Keratinocyte (primary cell): ENCODE results near the gene APOBEC4. TPM values are rescaled to one million over a fixed set of nuclear protein-coding genes. Genes with fewer than 3 reads are reported as not detected.
A peak's percentile ranks its signal among the peaks of the same experiment; 100 is the strongest.

ENCODE experiments used
- DNase-seq: peaks from one replicate; pipeline ENCODE4 v3.0.0-alpha.2; 2011; ENCODE audit warnings: low read depth, missing footprints, low spot score
- FAIRE-seq: peaks from 2 replicates; lab custom pipeline; 2011; peaks lifted over from hg19 to GRCh38; lab: Jason Lieb, UNC
- H2AFZ ChIP-seq: 2 replicates; pipeline ENCODE4 v1.6.0; 2012; ENCODE audit warnings: low read length, control low read depth, inconsistent platforms; ENCODE audit not compliant: control insufficient read depth
- H3K27ac ChIP-seq: 2 replicates; pipeline ENCODE4 v1.5.1; 2011; ENCODE audit warnings: low read length; ENCODE audit not compliant: control insufficient read depth, insufficient read depth
- H3K27me3 ChIP-seq: 3 replicates; pipeline ENCODE4 v1.6.0; 2011; ENCODE audit warnings: low read length; ENCODE audit not compliant: control insufficient read depth, insufficient read depth; ENCODE audit errors: extremely low read depth
- H3K36me3 ChIP-seq, 2 experiments: 2 replicates in 1 of 2; 3 replicates in 1 of 2; pipeline ENCODE4 v1.5.1; 2011; ENCODE audit warnings: low read length in 2 of 2, mild to moderate bottlenecking in 1 of 2; ENCODE audit not compliant: control insufficient read depth in 2 of 2, insufficient read depth in 2 of 2; ENCODE audit errors: extremely low read depth in 1 of 2
- H3K4me1 ChIP-seq: 3 replicates; pipeline ENCODE4 v1.5.1; 2011; ENCODE audit warnings: low read length; ENCODE audit not compliant: control insufficient read depth, insufficient read depth; ENCODE audit errors: extremely low read depth
- H3K4me2 ChIP-seq: 3 replicates; pipeline ENCODE4 v1.6.0; 2011; ENCODE audit warnings: low read depth, low read length; ENCODE audit not compliant: control insufficient read depth, insufficient read depth; ENCODE audit errors: extremely low read depth
- H3K4me3 ChIP-seq, 3 experiments: fragments of 200-600 bp in 1 of 3; sonication (generic) in 1 of 3; 2 replicates in 2 of 3; 3 replicates in 1 of 3; pipeline ENCODE4 v1.5.1; 2011 to 2016; ENCODE audit warnings: low read length in 3 of 3, mild to moderate bottlenecking in 3 of 3, control low read depth in 2 of 3, inconsistent platforms in 1 of 3, low read depth in 1 of 3, mixed read lengths in 1 of 3, mixed run types in 1 of 3, moderate library complexity in 1 of 3; ENCODE audit not compliant: control insufficient read depth in 2 of 3, insufficient read depth in 2 of 3; ENCODE audit errors: extremely low read depth in 1 of 3
- H3K79me2 ChIP-seq: 2 replicates; pipeline ENCODE4 v1.6.0; 2012; ENCODE audit warnings: low read length; ENCODE audit not compliant: control insufficient read depth, insufficient read depth
- H3K9ac ChIP-seq: 3 replicates; pipeline ENCODE4 v1.6.0; 2011; ENCODE audit warnings: low read length; ENCODE audit not compliant: control insufficient read depth, insufficient read depth; ENCODE audit errors: extremely low read depth
- H3K9me1 ChIP-seq: 3 replicates; pipeline ENCODE4 v1.6.0; 2011; ENCODE audit warnings: low read length; ENCODE audit not compliant: control insufficient read depth, insufficient read depth; ENCODE audit errors: extremely low read depth
- H3K9me3 ChIP-seq: 2 replicates; pipeline ENCODE4 v1.5.1; 2012; ENCODE audit warnings: low read depth, low read length; ENCODE audit not compliant: control insufficient read depth
- H4K20me1 ChIP-seq: 3 replicates; pipeline ENCODE4 v1.6.0; 2011; ENCODE audit warnings: low read length; ENCODE audit not compliant: control insufficient read depth, insufficient read depth; ENCODE audit errors: extremely low read depth
- EZH2 ChIP-seq: IDR thresholded peaks from one replicate; pipeline ENCODE4 v1.6.1; 2012; ENCODE audit warnings: inconsistent platforms, mild to moderate bottlenecking, low read length, moderate library complexity
- dilution Hi-C: fragments of 300-500 bp; cut with MboI; formaldehyde crosslinking; loops from one replicate; pipeline ENCODE4 v1.7.0; 2020; ENCODE audit warnings: low sequenced_read_pairs; ENCODE audit not compliant: extremely low pct_ligation_motif_present
- polyA plus RNA-seq, 5 experiments: library from polyadenylated mRNA; depleted of rRNA in 3 of 5; stranded (reverse) in 3 of 5; stranded (forward) in 1 of 5; unstranded in 1 of 5; fragments of >200 nt; gene quantifications; 1 replicate in 1 of 5; 2 replicates in 3 of 5; 3 replicates in 1 of 5; pipeline versions ENCODE4 v1.2.1 to v1.2.3, GENCODE V29; 2011 to 2012; ENCODE audit warnings: missing spikeins in 2 of 5, low read depth in 1 of 5, low replicate concordance in 1 of 5
- TF ChIP-seq, protein P1 (sequence below), 3 experiments: IDR thresholded peaks in 1 of 3; conservative IDR thresholded peaks in 1 of 3; optimal IDR thresholded peaks in 1 of 3; 2 replicates in 2 of 3; 3 replicates in 1 of 3; pipeline versions ENCODE3 to v1.5.1; 2011; ENCODE audit warnings: low read length in 3 of 3, mild to moderate bottlenecking in 3 of 3, moderate library complexity in 2 of 3, control low read depth in 1 of 3, inconsistent platforms in 1 of 3; ENCODE audit not compliant: insufficient read depth in 2 of 3; ENCODE audit errors: extremely low read depth in 1 of 3

Gene APOBEC4
- polyA plus RNA-seq, 1 donor (not counting 4 experiments of a cell fraction or from before 2014, with no cell fraction given), result not detected

GRCh38 chr1:183600136-183600535 lies 53.0 kb downstream of the APOBEC4 start:
- no peaks in the 10 kb centered on the region for H3K9me1 ChIP-seq
- FAIRE-seq, result peak; percentile 57
- H2AFZ ChIP-seq, result no peak overlapping the region
- no peak overlapping the region for H3K4me3 ChIP-seq
- H3K79me2 ChIP-seq, result no peaks in the 10 kb centered on the region
- H3K4me1 ChIP-seq, result no peaks in the 10 kb centered on the region
- no peak overlapping the region for H3K4me2 ChIP-seq
- no peak for DNase-seq
- H3K9ac ChIP-seq, result no peak overlapping the region
- H3K36me3 ChIP-seq, result no peaks in the 10 kb centered on the region
- no peak overlapping the region for H3K27ac ChIP-seq
- H3K27me3 ChIP-seq, result no peaks in the 10 kb centered on the region
- H4K20me1 ChIP-seq, result no peaks in the 10 kb centered on the region
- dilution Hi-C loops, result no loop called here
- no peak for TF ChIP-seq EZH2
- TF ChIP-seq, protein P1, sequence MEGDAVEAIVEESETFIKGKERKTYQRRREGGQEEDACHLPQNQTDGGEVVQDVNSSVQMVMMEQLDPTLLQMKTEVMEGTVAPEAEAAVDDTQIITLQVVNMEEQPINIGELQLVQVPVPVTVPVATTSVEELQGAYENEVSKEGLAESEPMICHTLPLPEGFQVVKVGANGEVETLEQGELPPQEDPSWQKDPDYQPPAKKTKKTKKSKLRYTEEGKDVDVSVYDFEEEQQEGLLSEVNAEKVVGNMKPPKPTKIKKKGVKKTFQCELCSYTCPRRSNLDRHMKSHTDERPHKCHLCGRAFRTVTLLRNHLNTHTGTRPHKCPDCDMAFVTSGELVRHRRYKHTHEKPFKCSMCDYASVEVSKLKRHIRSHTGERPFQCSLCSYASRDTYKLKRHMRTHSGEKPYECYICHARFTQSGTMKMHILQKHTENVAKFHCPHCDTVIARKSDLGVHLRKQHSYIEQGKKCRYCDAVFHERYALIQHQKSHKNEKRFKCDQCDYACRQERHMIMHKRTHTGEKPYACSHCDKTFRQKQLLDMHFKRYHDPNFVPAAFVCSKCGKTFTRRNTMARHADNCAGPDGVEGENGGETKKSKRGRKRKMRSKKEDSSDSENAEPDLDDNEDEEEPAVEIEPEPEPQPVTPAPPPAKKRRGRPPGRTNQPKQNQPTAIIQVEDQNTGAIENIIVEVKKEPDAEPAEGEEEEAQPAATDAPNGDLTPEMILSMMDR (optimal IDR thresholded peaks at IDR 0.05 in 1 of 3, IDR thresholded peaks at IDR 0.05 in 1 of 3, conservative IDR thresholded peaks at IDR 0.05 in 1 of 3; ENCODE audit: extremely low read depth in 1 of 3, insufficient read depth in 2 of 3, low read length in 3 of 3), result no peak
- no peaks in the 10 kb centered on the region for H3K9me3 ChIP-seq

GRCh38 chr1:183598386-183598785 lies 54.7 kb downstream of the APOBEC4 start:
- Histone ChIP-seq H3K9me3 (no peaks in the 10 kb centered on the region), H3K9ac (no peak overlapping the region), H3K36me3 (no peaks in the 10 kb centered on the region), H3K4me3 (no peak overlapping the region), H2AFZ (no peak overlapping the region), H3K79me2 (no peaks in the 10 kb centered on the region), H3K4me2 (no peak overlapping the region), H3K4me1 (no peaks in the 10 kb centered on the region), H4K20me1 (no peaks in the 10 kb centered on the region), H3K9me1 (no peaks in the 10 kb centered on the region), H3K27me3 (no peaks in the 10 kb centered on the region), H3K27ac (no peak overlapping the region)
- DNase-seq (no peak), FAIRE-seq (no peak)
- dilution Hi-C loops, result no loop called here
- TF ChIP-seq, protein P1 (optimal IDR thresholded peaks at IDR 0.05 in 1 of 3, IDR thresholded peaks at IDR 0.05 in 1 of 3, conservative IDR thresholded peaks at IDR 0.05 in 1 of 3; ENCODE audit: extremely low read depth in 1 of 3, insufficient read depth in 2 of 3, low read length in 3 of 3), result no peak
- TF ChIP-seq EZH2, result no peak
